IMR-90 (cell line): ENCODE data around the gene LSMEM2. TPM values are rescaled to one million over a fixed set of nuclear protein-coding genes. Genes with fewer than 3 reads are reported as not detected.

Experiments used
- ATAC-seq: fragments of 200-7000 bp; cut with Tn5 transposase; 2 replicates; pipeline ENCODE4 v1.9.1; 2020; ENCODE audit warnings: low read depth, mild to moderate bottlenecking, moderate library complexity
- BruUV-seq: library from RNA; stranded (reverse); fragments of 400-500 nt; replicated peaks from 2 replicates; lab custom pipeline; 2021; lab: Mats Ljungman, UMichigan
- CTCF ChIA-PET: fragments of 300-600 bp; formaldehyde crosslinking; extraction: SDS; loops from one replicate; lab custom pipeline; 2021; ENCODE audit warnings: antibody characterized with exemption; lab: Yijun Ruan, JAX
- POLR2A ChIA-PET: fragments of 300-600 bp; sonication (Branson Sonifier 250); formaldehyde crosslinking; loops from one replicate; lab custom pipeline; 2022; ENCODE audit warnings: antibody characterized with exemption; ENCODE audit not compliant: unreplicated experiment; lab: Charles Lee
- DNase-seq: peaks from one replicate; pipeline ENCODE4 v3.0.0; 2013
- H2AFZ ChIP-seq: replicated peaks from 2 replicates; pipeline ENCODE3; 2013; ENCODE audit warnings: low read length, mild to moderate bottlenecking; ENCODE audit not compliant: poor library complexity
- H2AK5ac ChIP-seq: 2 replicates; pipeline ENCODE4 v1.6.1; 2013; ENCODE audit warnings: low read depth, low read length, inconsistent platforms
- H2AK9ac ChIP-seq: replicated peaks from 2 replicates; pipeline ENCODE3; 2013; ENCODE audit warnings: mild to moderate bottlenecking, low read depth, low read length, moderate library complexity; ENCODE audit not compliant: poor library complexity
- H2BK120ac ChIP-seq: 2 replicates; pipeline ENCODE4 v1.6.1; 2013; ENCODE audit warnings: low read depth, low read length, inconsistent platforms
- H2BK15ac ChIP-seq: 3 replicates; pipeline ENCODE4 v1.6.1; 2013; ENCODE audit warnings: low read depth, low read length, inconsistent platforms
- H2BK20ac ChIP-seq: 2 replicates; pipeline ENCODE4 v1.6.1; 2013; ENCODE audit warnings: low read depth, mild to moderate bottlenecking, inconsistent platforms, low read length, moderate library complexity
- H2BK5ac ChIP-seq: 2 replicates; pipeline ENCODE4 v1.6.1; 2013; ENCODE audit warnings: mild to moderate bottlenecking, low read depth, low read length, inconsistent platforms; ENCODE audit not compliant: poor library complexity, severe bottlenecking
- H3K14ac ChIP-seq: replicated peaks from 2 replicates; pipeline ENCODE4 v1.6.1; 2013; ENCODE audit warnings: low read depth, low read length, inconsistent platforms
- H3K18ac ChIP-seq: 2 replicates; pipeline ENCODE4 v1.6.1; 2013; ENCODE audit warnings: low read depth, low read length, control low read depth
- H3K23ac ChIP-seq: 2 replicates; pipeline ENCODE4 v1.6.1; 2013; ENCODE audit warnings: low read depth, low read length, inconsistent platforms
- H3K27ac ChIP-seq: 2 replicates; pipeline ENCODE4 v1.5.1; 2013; ENCODE audit warnings: mild to moderate bottlenecking, control low read depth, low read length; ENCODE audit not compliant: insufficient read depth
- H3K27me3 ChIP-seq: 2 replicates; pipeline ENCODE4 v1.6.1; 2013; ENCODE audit warnings: low read length; ENCODE audit not compliant: control insufficient read depth, insufficient read depth
- H3K36me3 ChIP-seq: 2 replicates; pipeline ENCODE4 v1.6.1; 2013; ENCODE audit warnings: low read length, mixed read lengths; ENCODE audit not compliant: control insufficient read depth, insufficient read depth
- H3K4ac ChIP-seq: 2 replicates; pipeline ENCODE4 v1.6.1; 2013; ENCODE audit warnings: low read depth, low read length, inconsistent platforms
- H3K4me1 ChIP-seq: 2 replicates; pipeline ENCODE4 v1.6.1; 2013; ENCODE audit warnings: low read length, mixed read lengths; ENCODE audit not compliant: control insufficient read depth, insufficient read depth
- H3K4me2 ChIP-seq: 2 replicates; pipeline ENCODE4 v1.6.1; 2013; ENCODE audit warnings: low read depth, mild to moderate bottlenecking, control low read depth, low read length, moderate library complexity
- H3K4me3 ChIP-seq: 2 replicates; pipeline ENCODE4 v1.5.1; 2013; ENCODE audit warnings: low read depth, mild to moderate bottlenecking, control low read depth, low read length, moderate library complexity; ENCODE audit not compliant: insufficient read depth
- H3K56ac ChIP-seq: 2 replicates; pipeline ENCODE4 v1.6.1; 2013; ENCODE audit warnings: low read length, inconsistent platforms; ENCODE audit not compliant: insufficient read depth; ENCODE audit errors: extremely low read depth
- H3K79me1 ChIP-seq, 2 experiments: 2 replicates each; pipeline ENCODE4 v1.6.1; 2013; ENCODE audit warnings: low read length in 2 of 2, inconsistent platforms in 1 of 2, low read depth in 1 of 2
- H3K9ac ChIP-seq: 2 replicates; pipeline ENCODE4 v1.6.1; 2013; ENCODE audit warnings: low read depth, low read length, control low read depth
- H3K9me1 ChIP-seq: 2 replicates; pipeline ENCODE4 v1.6.1; 2013; ENCODE audit warnings: low read length, inconsistent platforms; ENCODE audit not compliant: insufficient read depth
- H3K9me3 ChIP-seq: 2 replicates; pipeline ENCODE4 v1.6.1; 2013; ENCODE audit warnings: low read length; ENCODE audit not compliant: control insufficient read depth, insufficient read depth
- H4K20me1 ChIP-seq: 2 replicates; pipeline ENCODE4 v1.6.1; 2013; ENCODE audit warnings: low read length, inconsistent platforms; ENCODE audit not compliant: insufficient read depth
- H4K5ac ChIP-seq: 2 replicates; pipeline ENCODE4 v1.6.1; 2013; ENCODE audit warnings: mild to moderate bottlenecking, low read depth, low read length, control low read depth
- H4K8ac ChIP-seq, 2 experiments: 2 replicates each; pipeline ENCODE4 v1.6.1; 2013; ENCODE audit warnings: low read depth in 2 of 2, low read length in 2 of 2, control low read depth in 1 of 2, inconsistent platforms in 1 of 2
- H4K91ac ChIP-seq: 2 replicates; pipeline ENCODE4 v1.6.1; 2013; ENCODE audit warnings: low read depth, low read length, inconsistent platforms; ENCODE audit not compliant: insufficient read depth
- CEBPB ChIP-seq: IDR thresholded peaks from 2 replicates; pipeline ENCODE4 v1.6.1; 2012; ENCODE audit warnings: low read depth, low read length, improper control_type of control experiment
- FOS ChIP-seq: fragments of 150-350 bp; IDR thresholded peaks from 2 replicates; pipeline ENCODE4 v1.6.1; 2016; ENCODE audit warnings: low read depth, low read length
- MAFK ChIP-seq: IDR thresholded peaks from 2 replicates; pipeline ENCODE4 v1.6.1; 2012; ENCODE audit warnings: low read depth, low read length, improper control_type of control experiment
- MAZ ChIP-seq: IDR thresholded peaks from 2 replicates; pipeline ENCODE4 v1.6.1; 2012; ENCODE audit warnings: low read depth, mild to moderate bottlenecking, low read length, improper control_type of control experiment, moderate library complexity, borderline replicate concordance
- MXI1 ChIP-seq: IDR thresholded peaks from 2 replicates; pipeline ENCODE4 v1.6.1; 2012; ENCODE audit warnings: low read depth, mild to moderate bottlenecking, low read length, moderate library complexity, borderline replicate concordance
- SMC3 ChIP-seq: fragments of 150-350 bp; IDR thresholded peaks from 2 replicates; pipeline ENCODE4 v1.6.1; 2016; ENCODE audit warnings: low read depth, mild to moderate bottlenecking, antibody characterized with exemption, low read length, moderate library complexity
- WGBS, 2 experiments: methylation state at CpG; one replicate each; pipeline versions ENCODE4 v1.1.5 to v1.1.7; 2013; ENCODE audit warnings: missing lambda C conversion rate in 2 of 2; ENCODE audit not compliant: insufficient read length in 1 of 2; ENCODE audit errors: extremely low coverage in 2 of 2; 5-methylcytosine and 5-hydroxymethylcytosine counted together
- dilution Hi-C: fragments of 300-500 bp; cut with HindIII; formaldehyde crosslinking; loops from one replicate; pipeline ENCODE4 v1.14.3; 2018; ENCODE audit warnings: low sequenced_read_pairs; ENCODE audit not compliant: unreplicated experiment
- in situ Hi-C: fragments of 300-500 bp; cut with MboI; formaldehyde crosslinking; loops from 3 replicates; pipeline ENCODE4 v1.14.3; 2019; ENCODE audit warnings: low sequenced_read_pairs, inconsistent platforms, mixed read lengths
- intact Hi-C: fragments of 100-400 bp; cut with micrococcal nuclease; formaldehyde crosslinking; loops from 2 replicates; pipeline ENCODE4 v1.10.0; 2022
- polyA plus RNA-seq, 3 experiments: library from polyadenylated mRNA; depleted of rRNA; stranded (reverse); fragments of >200 nt; gene quantifications; 2 replicates each; pipeline ENCODE4 v1.2.3, GENCODE V29; 2012; ENCODE audit warnings: low replicate concordance in 1 of 3
- total RNA-seq: library from RNA; depleted of rRNA; stranded (reverse); fragments of >200 nt; gene quantifications from 2 replicates; pipeline ENCODE4 v1.2.3, GENCODE V29; 2012

LSMEM2 gene
- total and polyA plus RNA-seq, 2 of the 4 experiments (the other 2 are of a cell fraction), result under 0.01 TPM; not detected in 1

GRCh38 chr3:50269977-50270413 lies 8.9 kb upstream of the LSMEM2 start:
- H3K27ac ChIP-seq, result peak overlapping the region; percentile 80
- no TSS peak for BruUV-seq
- intact Hi-C loops (no loop called here), in situ Hi-C loops (loop anchor here (5.0 kb wide), 2 partner anchors 43 to 78 kb away; partner anchors contain the start of gene GNAT1), dilution Hi-C loops (no loop called here)
- DNase-seq, result peak; percentile 63
- H3K4me2 ChIP-seq, result peak overlapping the region; percentile 71
- peak overlapping the region; percentile 67; the same call in 2 of the 3 replicates for H2BK15ac ChIP-seq
- peaks cover 6% of the 10 kb centered on the region; the same call in 1 of the 2 replicates for H3K36me3 ChIP-seq
- H3K4me1 ChIP-seq, result peaks cover 56% of the 10 kb centered on the region
- peak overlapping the region; percentile 92 for H3K14ac ChIP-seq
- no peaks in the 10 kb centered on the region for H3K9me3 ChIP-seq
- H3K4me3 ChIP-seq, result peak overlapping the region; percentile 23; the same call in 1 of the 2 replicates
- H2AK5ac ChIP-seq, result peak overlapping the region; percentile 98
- TF ChIP-seq FOS, result peak; percentile 57
- TF ChIP-seq MXI1, result peak; percentile 71; the same call in 1 of the 2 replicates
- TF ChIP-seq SMC3, result peak; percentile 22; the same call in 1 of the 2 replicates
- peak; percentile 52; the same call in 1 of the 2 replicates for TF ChIP-seq MAZ
- no peak for TF ChIP-seq MAFK
- no peak for TF ChIP-seq CEBPB
- peak; percentile 21 for ATAC-seq
- H2BK120ac ChIP-seq, result peak overlapping the region; percentile 95
- peak overlapping the region; percentile 56 to 94 for H4K8ac ChIP-seq
- peaks cover 37% of the 10 kb centered on the region for H3K9me1 ChIP-seq
- peak overlapping the region; percentile 85; the same call in 1 of the 2 replicates for H3K23ac ChIP-seq
- H2BK5ac ChIP-seq, result peak overlapping the region; percentile 83
- peak overlapping the region; percentile 77 for H3K9ac ChIP-seq
- H4K20me1 ChIP-seq, result no peaks in the 10 kb centered on the region
- H4K91ac ChIP-seq, result peak overlapping the region; percentile 91
- H2AFZ ChIP-seq, result peak overlapping the region; percentile 71
- POLR2A ChIA-PET, result no interaction called here
- peak overlapping the region; percentile 95 for H2AK9ac ChIP-seq
- H3K4ac ChIP-seq, result peak overlapping the region; percentile 98
- peaks cover 3 to 43% of the 10 kb centered on the region in 2 experiments; a peak in 3 of 4 replicates for H3K79me1 ChIP-seq
- H3K56ac ChIP-seq, result no peak overlapping the region
- peak overlapping the region; percentile 68 for H3K18ac ChIP-seq
- CTCF ChIA-PET, result interaction anchor here (1.3 to 2.2 kb wide), 2 partner anchors 10 to 43 kb away, joined by 4 to 7 read pairs; no protein-coding TSS in a partner anchor
- H4K5ac ChIP-seq, result peak overlapping the region; percentile 79
- H2BK20ac ChIP-seq, result peak overlapping the region; percentile 88
- 80% methylated on average over 1 of the region's 8 CpGs; no CpG with 5 or more reads in 1 of the 2 experiments for WGBS, 2 experiments
- no peaks in the 10 kb centered on the region for H3K27me3 ChIP-seq
